HepG2 (cell line): ENCODE results near the gene NT5DC1. TPM values are rescaled to one million over a fixed set of nuclear protein-coding genes. Genes with fewer than 3 reads are reported as not detected.

Source experiments
- ERF ChIP-seq: IDR thresholded peaks from 2 replicates; pipeline ENCODE4 v1.6.1; 2018; ENCODE audit warnings: missing biosample characterization, missing genetic modification reagents
- GRHL1 ChIP-seq: sonication (generic); formaldehyde crosslinking; conservative IDR thresholded peaks from 2 replicates; pipeline ENCODE4 v1.8.0; 2022; ENCODE audit warnings: missing genetic modification reagents
- HDAC1 ChIP-seq: sonication (generic); formaldehyde crosslinking; IDR thresholded peaks from 2 replicates; pipeline ENCODE4 v1.5.1; 2020; ENCODE audit warnings: mild to moderate bottlenecking, missing genetic modification reagents
- PHF21A ChIP-seq: sonication (generic); formaldehyde crosslinking; IDR thresholded peaks from 2 replicates; pipeline ENCODE4 v1.5.0; 2020; ENCODE audit warnings: mild to moderate bottlenecking, missing genetic modification reagents
- SAFB2 ChIP-seq: sonication (generic); formaldehyde crosslinking; IDR thresholded peaks from 2 replicates; pipeline ENCODE4 v1.5.1; 2020; ENCODE audit warnings: missing genetic modification reagents, low read depth, mild to moderate bottlenecking, borderline replicate concordance
- SALL1 ChIP-seq: sonication (generic); formaldehyde crosslinking; IDR thresholded peaks from 2 replicates; pipeline ENCODE4 v1.8.0; 2022; ENCODE audit warnings: mild to moderate bottlenecking, missing genetic modification reagents
- SRF ChIP-seq: IDR thresholded peaks from 2 replicates; pipeline ENCODE4 v1.6.1; 2011; ENCODE audit warnings: mild to moderate bottlenecking, low read depth, low read length, moderate library complexity
- ZFYVE20 ChIP-seq: sonication (generic); formaldehyde crosslinking; IDR thresholded peaks from 2 replicates; pipeline ENCODE4 v1.8.0; 2023; ENCODE audit warnings: low read depth, mild to moderate bottlenecking, moderate library complexity, missing genetic modification reagents, borderline replicate concordance
- ZHX2 ChIP-seq, 2 experiments: sonication (generic) in 1 of 2; formaldehyde crosslinking in 1 of 2; IDR thresholded peaks; 2 replicates each; pipeline versions ENCODE4 v1.6.1 to v1.9.0; 2014 to 2022; ENCODE audit warnings: antibody characterized with exemption in 1 of 2, borderline replicate concordance in 1 of 2, inconsistent platforms in 1 of 2, low read depth in 1 of 2, missing genetic modification reagents in 1 of 2
- ZNF160 ChIP-seq: sonication (generic); formaldehyde crosslinking; IDR thresholded peaks from 2 replicates; pipeline ENCODE4 v1.8.0; 2022; ENCODE audit warnings: mild to moderate bottlenecking, inconsistent platforms, missing genetic modification reagents
- ZNF460 ChIP-seq: sonication (generic); formaldehyde crosslinking; IDR thresholded peaks from 2 replicates; pipeline ENCODE4 v1.5.1; 2020; ENCODE audit warnings: missing genetic modification reagents, mild to moderate bottlenecking, borderline replicate concordance
- polyA plus RNA-seq, 8 experiments: library from polyadenylated mRNA; depleted of rRNA in 3 of 8; stranded (reverse) in 7 of 8; unstranded in 1 of 8; fragments of >200 nt; fragmentation: Illumina TruSeq in 4 of 8; extraction: Trizol in 4 of 8; gene quantifications; 2 replicates each; pipeline versions ENCODE4 v1.2.1 to v1.2.3, GENCODE V29; 2011 to 2016; ENCODE audit warnings: low read depth in 4 of 8, missing spikeins in 1 of 8, mixed read lengths in 1 of 8; ENCODE audit not compliant: insufficient read depth in 1 of 8
- total RNA-seq, 5 experiments: library from RNA; depleted of rRNA; stranded (reverse); fragments of >200 nt; fragmentation: Illumina TruSeq; extraction: Trizol; gene quantifications; 2 replicates each; pipeline ENCODE4 v1.2.3, GENCODE V29; 2016; ENCODE audit warnings: low read depth in 1 of 5
- TF ChIP-seq, protein P1 (sequence below): sonication (generic); formaldehyde crosslinking; IDR thresholded peaks from 2 replicates; pipeline ENCODE4 v1.9.0; 2021; ENCODE audit warnings: missing genetic modification reagents, mild to moderate bottlenecking, borderline replicate concordance

NT5DC1 gene
- total and polyA plus RNA-seq, 2 of the 13 experiments (the other 11 are each of a cell fraction or from before 2014, with no cell fraction given) = 27.0 to 56.1 TPM

- TF ChIP-seq ZFYVE20 (no peak), ERF (peak; percentile 69; the same call in 1 of the 2 replicates), SRF (no peak), GRHL1 (CRISPR knock-in tag) (no peak), SALL1 (CRISPR knock-in tag) (peak; percentile 83), HDAC1 (CRISPR knock-in tag) (peak; percentile 89), ZNF160 (CRISPR knock-in tag) (no peak), SAFB2 (no peak; the same call in none of the 2 replicates), ZHX2 (IDR thresholded peaks at IDR 0.05; ENCODE audit: low read depth) (no peak), ZHX2 (CRISPR knock-in tag; IDR thresholded peaks at IDR 0.05; ENCODE audit: borderline replicate concordance) (no peak), ZNF460 (no peak), PHF21A (peak; percentile 96; the same call in 1 of the 2 replicates)
- TF ChIP-seq, protein P1, sequence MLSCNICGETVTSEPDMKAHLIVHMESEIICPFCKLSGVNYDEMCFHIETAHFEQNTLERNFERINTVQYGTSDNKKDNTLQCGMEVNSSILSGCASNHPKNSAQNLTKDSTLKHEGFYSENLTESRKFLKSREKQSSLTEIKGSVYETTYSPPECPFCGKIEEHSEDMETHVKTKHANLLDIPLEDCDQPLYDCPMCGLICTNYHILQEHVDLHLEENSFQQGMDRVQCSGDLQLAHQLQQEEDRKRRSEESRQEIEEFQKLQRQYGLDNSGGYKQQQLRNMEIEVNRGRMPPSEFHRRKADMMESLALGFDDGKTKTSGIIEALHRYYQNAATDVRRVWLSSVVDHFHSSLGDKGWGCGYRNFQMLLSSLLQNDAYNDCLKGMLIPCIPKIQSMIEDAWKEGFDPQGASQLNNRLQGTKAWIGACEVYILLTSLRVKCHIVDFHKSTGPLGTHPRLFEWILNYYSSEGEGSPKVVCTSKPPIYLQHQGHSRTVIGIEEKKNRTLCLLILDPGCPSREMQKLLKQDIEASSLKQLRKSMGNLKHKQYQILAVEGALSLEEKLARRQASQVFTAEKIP (CRISPR knock-in tag) = no peak
Observed at GRCh38 chr6:116279232-116280160, 178.8 kb downstream of the NT5DC1 start, which contains the start of gene TSPYL1 (continued).
